H1 (cell line): ENCODE results near the gene ATP23. TPM values are rescaled to one million over a fixed set of nuclear protein-coding genes. Genes with fewer than 3 reads are reported as not detected.

Experiments
- ASH2L ChIP-seq: fragments of 200-600, 300-600 bp; sonication (generic); IDR thresholded peaks from one replicate; pipeline ENCODE4 v1.7.1; 2017; ENCODE audit warnings: low read length
- POU5F1 ChIP-seq: IDR thresholded peaks from 2 replicates; pipeline ENCODE4 v1.6.1; 2011; ENCODE audit warnings: low read depth, mild to moderate bottlenecking, low read length, moderate library complexity
- SIX5 ChIP-seq: IDR thresholded peaks from 2 replicates; pipeline ENCODE4 v1.6.1; 2011; ENCODE audit warnings: mild to moderate bottlenecking, low read depth, low read length
- TAF1 ChIP-seq: IDR thresholded peaks from 2 replicates; pipeline ENCODE4 v1.6.1; 2011; ENCODE audit warnings: mild to moderate bottlenecking, low read depth, low read length
- polyA plus RNA-seq, 7 experiments: library from polyadenylated mRNA; depleted of rRNA in 3 of 7; stranded (reverse) in 5 of 7; unstranded in 2 of 7; fragments of >200 nt in 5 of 7; fragments of 200-250 nt in 2 of 7; gene quantifications; 1 replicate in 5 of 7; 2 replicates in 1 of 7; 4 replicates in 1 of 7; pipeline versions ENCODE4 v1.2.1 to v1.2.3, GENCODE V29; 2011 to 2013; ENCODE audit warnings: missing spikeins in 2 of 7, mixed read lengths in 2 of 7
- total RNA-seq: library from RNA; stranded (reverse); fragmentation: NEBNext Ultra II Directional; extraction: Animal tissue kit (Norgen Biotek cat#: 25700); gene quantifications from 2 replicates; pipeline ENCODE4 v1.2.1, GENCODE V29; 2021
- TF ChIP-seq, protein P1 (sequence below): fragments of 300-600 bp; sonication (generic); IDR thresholded peaks from 2 replicates; pipeline ENCODE4 v1.7.1; 2012; ENCODE audit warnings: low read length, moderate library complexity, mild to moderate bottlenecking, inconsistent platforms; ENCODE audit not compliant: insufficient replicate concordance

The ATP23 gene
- total and polyA plus RNA-seq, 2 of the 8 experiments (the other 6 are each of a cell fraction or from before 2014, with no cell fraction given) = 10.2 to 13.5 TPM

DNA sequence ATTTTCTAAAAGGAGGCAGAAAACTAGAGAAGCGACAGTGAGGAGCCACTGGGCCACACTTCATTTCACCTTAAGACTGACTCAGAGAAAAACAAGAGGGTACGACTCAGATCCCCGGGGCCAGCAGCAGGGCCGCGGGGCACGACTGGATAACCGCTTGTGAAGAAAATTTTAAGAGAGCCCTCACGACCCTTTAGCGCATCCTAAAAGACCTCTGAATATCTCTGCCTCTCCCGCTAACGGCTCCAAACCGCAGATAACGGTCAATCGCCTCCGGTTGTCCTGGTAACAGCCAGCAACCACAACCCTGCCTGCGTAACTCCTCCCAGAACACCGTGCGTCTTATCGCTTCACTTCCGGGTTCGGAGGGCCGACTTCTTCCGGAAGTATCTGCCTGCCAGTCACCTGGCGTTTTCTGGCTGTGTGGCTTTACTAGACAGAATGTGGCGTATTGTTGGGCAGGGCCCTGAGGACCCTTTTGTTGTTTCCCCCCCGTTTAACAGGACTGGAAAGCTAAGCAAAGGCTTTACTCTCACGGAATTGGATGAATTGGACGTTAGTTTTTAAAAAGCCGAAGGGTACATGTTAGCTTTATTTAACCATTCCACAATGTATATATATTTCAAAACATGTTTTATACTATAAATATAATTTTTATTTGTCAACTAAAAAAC, 5.4 kb upstream of the ATP23 start (continued):
- TF ChIP-seq, protein P1, sequence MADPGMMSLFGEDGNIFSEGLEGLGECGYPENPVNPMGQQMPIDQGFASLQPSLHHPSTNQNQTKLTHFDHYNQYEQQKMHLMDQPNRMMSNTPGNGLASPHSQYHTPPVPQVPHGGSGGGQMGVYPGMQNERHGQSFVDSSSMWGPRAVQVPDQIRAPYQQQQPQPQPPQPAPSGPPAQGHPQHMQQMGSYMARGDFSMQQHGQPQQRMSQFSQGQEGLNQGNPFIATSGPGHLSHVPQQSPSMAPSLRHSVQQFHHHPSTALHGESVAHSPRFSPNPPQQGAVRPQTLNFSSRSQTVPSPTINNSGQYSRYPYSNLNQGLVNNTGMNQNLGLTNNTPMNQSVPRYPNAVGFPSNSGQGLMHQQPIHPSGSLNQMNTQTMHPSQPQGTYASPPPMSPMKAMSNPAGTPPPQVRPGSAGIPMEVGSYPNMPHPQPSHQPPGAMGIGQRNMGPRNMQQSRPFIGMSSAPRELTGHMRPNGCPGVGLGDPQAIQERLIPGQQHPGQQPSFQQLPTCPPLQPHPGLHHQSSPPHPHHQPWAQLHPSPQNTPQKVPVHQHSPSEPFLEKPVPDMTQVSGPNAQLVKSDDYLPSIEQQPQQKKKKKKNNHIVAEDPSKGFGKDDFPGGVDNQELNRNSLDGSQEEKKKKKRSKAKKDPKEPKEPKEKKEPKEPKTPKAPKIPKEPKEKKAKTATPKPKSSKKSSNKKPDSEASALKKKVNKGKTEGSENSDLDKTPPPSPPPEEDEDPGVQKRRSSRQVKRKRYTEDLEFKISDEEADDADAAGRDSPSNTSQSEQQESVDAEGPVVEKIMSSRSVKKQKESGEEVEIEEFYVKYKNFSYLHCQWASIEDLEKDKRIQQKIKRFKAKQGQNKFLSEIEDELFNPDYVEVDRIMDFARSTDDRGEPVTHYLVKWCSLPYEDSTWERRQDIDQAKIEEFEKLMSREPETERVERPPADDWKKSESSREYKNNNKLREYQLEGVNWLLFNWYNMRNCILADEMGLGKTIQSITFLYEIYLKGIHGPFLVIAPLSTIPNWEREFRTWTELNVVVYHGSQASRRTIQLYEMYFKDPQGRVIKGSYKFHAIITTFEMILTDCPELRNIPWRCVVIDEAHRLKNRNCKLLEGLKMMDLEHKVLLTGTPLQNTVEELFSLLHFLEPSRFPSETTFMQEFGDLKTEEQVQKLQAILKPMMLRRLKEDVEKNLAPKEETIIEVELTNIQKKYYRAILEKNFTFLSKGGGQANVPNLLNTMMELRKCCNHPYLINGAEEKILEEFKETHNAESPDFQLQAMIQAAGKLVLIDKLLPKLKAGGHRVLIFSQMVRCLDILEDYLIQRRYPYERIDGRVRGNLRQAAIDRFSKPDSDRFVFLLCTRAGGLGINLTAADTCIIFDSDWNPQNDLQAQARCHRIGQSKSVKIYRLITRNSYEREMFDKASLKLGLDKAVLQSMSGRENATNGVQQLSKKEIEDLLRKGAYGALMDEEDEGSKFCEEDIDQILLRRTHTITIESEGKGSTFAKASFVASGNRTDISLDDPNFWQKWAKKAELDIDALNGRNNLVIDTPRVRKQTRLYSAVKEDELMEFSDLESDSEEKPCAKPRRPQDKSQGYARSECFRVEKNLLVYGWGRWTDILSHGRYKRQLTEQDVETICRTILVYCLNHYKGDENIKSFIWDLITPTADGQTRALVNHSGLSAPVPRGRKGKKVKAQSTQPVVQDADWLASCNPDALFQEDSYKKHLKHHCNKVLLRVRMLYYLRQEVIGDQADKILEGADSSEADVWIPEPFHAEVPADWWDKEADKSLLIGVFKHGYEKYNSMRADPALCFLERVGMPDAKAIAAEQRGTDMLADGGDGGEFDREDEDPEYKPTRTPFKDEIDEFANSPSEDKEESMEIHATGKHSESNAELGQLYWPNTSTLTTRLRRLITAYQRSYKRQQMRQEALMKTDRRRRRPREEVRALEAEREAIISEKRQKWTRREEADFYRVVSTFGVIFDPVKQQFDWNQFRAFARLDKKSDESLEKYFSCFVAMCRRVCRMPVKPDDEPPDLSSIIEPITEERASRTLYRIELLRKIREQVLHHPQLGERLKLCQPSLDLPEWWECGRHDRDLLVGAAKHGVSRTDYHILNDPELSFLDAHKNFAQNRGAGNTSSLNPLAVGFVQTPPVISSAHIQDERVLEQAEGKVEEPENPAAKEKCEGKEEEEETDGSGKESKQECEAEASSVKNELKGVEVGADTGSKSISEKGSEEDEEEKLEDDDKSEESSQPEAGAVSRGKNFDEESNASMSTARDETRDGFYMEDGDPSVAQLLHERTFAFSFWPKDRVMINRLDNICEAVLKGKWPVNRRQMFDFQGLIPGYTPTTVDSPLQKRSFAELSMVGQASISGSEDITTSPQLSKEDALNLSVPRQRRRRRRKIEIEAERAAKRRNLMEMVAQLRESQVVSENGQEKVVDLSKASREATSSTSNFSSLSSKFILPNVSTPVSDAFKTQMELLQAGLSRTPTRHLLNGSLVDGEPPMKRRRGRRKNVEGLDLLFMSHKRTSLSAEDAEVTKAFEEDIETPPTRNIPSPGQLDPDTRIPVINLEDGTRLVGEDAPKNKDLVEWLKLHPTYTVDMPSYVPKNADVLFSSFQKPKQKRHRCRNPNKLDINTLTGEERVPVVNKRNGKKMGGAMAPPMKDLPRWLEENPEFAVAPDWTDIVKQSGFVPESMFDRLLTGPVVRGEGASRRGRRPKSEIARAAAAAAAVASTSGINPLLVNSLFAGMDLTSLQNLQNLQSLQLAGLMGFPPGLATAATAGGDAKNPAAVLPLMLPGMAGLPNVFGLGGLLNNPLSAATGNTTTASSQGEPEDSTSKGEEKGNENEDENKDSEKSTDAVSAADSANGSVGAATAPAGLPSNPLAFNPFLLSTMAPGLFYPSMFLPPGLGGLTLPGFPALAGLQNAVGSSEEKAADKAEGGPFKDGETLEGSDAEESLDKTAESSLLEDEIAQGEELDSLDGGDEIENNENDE = no peak
- no peak for TF ChIP-seq POU5F1
- no peak for TF ChIP-seq SIX5
- no peak for TF ChIP-seq ASH2L
- peak; percentile 58 for TF ChIP-seq TAF1
